HG02981 (cell line): Measurements from ENCODE around the gene MSANTD3.
A peak's percentile ranks its signal among the peaks of the same experiment; 100 is the strongest.

ENCODE experiments used
- ATAC-seq: cut with Tn5 transposase; IDR thresholded peaks from one replicate; pipeline ENCODE4 v1.9.1; 2021; ENCODE audit warnings: mild to moderate bottlenecking, moderate library complexity; ENCODE audit not compliant: unreplicated experiment

The MSANTD3 gene

DNA sequence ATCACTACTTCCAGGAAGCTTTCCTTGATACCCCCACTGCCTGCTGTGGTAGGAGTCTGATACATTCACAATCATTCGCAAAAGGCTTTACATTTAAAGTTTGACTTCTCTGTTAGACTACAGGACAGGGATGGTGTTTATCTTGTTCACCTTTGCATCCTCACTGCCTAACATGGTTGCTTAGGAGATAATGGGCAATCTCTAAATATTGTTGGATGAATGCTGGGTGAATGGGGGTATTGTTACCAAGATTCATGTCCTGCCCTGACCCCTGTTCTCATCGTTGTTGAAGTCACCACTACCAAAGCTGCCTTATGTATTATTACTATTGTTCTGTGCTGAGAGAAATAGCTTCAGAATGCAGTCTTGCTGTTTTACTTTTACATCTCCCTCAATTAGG is 38.3 kb downstream of the MSANTD3 start:
- no peak for ATAC-seq

DNA sequence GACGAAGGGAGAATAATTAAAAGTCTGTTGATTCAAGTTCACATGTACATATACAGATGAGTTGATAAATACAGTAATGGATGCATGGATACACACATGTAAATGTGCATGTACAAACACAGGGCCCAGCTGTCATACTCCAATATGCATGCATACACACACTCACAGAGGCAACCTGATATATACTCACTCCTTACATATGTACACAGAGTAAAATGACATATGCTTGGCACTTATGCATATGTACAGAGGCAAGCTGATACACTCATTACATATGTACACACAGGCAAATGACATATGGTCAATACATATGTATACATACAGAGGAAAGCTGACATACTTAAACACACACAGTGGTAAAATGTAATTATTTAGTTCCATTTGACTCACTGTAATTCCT is 38.8 kb downstream of the MSANTD3 start:
- ATAC-seq = no peak

DNA sequence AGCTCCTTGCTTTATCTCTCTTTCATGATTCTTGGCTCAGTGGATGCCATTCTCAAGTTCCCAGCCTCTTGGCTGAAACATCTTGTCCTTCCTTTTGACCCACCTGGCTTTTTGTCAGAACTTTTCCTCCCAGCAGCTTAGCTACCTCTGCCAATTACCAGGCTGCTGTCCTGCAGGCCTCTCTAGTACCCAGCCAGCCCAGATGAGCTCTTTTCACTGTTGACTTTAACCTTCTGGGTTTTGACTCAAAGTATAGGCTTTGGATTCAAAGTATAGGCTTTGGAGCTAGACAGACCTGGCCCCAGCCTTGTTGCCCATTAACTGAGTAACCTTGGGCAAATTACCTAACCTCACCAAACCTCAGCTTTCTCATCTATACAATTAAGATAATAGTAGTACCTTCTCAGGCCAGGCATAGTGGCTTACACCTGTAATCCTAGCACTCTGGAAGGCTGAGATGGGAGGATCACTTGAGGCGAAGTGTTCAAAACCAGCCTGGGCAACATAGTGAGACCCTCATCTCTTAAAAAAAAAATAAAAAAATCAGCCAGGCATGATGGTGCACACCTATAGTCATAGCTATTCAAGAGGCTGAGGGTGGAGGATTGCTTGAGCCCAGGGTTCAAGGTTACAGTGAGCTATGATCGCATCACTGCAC is 39.4 kb downstream of the MSANTD3 start:
- ATAC-seq = no peak

DNA sequence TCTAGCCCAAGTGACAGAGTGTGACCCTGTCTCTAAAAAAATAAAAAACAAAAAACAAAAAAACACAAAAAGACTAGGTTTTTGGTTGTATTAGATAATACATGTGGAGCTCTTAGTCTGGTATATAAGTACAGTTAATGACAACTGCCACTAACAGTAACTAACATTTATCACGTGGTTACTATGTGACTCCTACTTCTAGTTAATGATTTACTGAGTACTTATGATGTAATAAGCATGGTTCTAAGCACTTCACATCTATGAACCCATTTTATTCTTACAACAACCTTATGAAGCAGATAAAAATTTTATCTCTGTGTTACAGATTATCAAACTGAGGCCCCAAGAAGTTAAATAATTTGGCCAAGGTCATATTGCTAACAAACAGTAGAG is 39.9 kb downstream of the MSANTD3 start:
- ATAC-seq = peak; percentile 70

- ATAC-seq = no peak
These were observed 41.1 kb downstream of the MSANTD3 start for GRCh38 chr9:100468041-100468440.

DNA sequence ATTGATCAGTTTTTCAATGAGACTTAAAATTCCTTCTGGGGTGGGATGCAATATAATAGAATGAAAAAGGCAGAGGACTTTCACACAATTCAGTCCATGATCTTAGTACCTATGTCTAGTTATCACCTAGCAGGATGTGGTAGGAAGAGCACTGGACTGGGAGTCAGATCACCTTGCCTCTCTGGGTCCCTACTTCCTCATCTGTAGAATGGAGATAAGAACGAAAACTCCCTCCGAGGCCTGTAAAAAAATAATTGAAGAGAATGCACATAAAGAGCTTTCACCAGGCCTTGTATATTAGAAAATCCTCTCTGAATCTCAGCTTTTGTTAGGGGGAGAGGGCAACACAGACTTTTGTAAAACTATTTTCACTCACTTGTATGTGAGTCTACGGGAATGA is 45.3 kb downstream of the MSANTD3 start:
- no peak for ATAC-seq

- ATAC-seq = peak; percentile 49
These were observed 45.9 kb downstream of the MSANTD3 start, which contains the start of gene TMEFF1 for GRCh38 chr9:100472788-100473275. Gene TMEFF1, plus strand, starts transcription at chr9:100473149. Its CDS starts 396 bp downstream, at chr9:100473545.

GRCh38 chr9:100473276-100474081 is 46.5 kb downstream of the MSANTD3 start:
- peak; percentile 66 for ATAC-seq

- no peak for ATAC-seq
These were observed 47.4 kb downstream of the MSANTD3 start for GRCh38 chr9:100474082-100474923.

GRCh38 chr9:100474924-100475276 is 48.0 kb downstream of the MSANTD3 start:
- no peak for ATAC-seq

DNA sequence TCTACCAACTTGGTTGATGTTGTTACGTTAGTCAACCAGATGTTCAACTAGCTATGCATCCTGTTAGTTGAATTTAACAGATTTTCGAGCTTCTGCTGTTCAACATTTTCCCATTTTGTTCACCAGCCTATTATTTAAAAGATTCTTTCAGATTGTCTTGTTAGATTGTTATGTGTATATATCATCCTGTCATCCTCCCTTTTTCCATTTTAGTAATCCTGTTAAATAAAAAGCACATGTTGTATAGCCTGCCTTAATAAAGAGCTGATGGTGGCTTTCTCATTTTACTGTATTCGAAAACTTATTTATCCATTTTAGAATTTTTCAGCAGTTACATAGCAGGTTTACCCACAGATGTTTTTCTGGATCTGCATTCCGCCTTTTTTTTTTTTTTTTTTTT is 50.3 kb downstream of the MSANTD3 start:
- ATAC-seq = no peak

GRCh38 chr9:100478192-100478591 is 51.2 kb downstream of the MSANTD3 start:
- ATAC-seq = no peak

- ATAC-seq = no peak
These were observed 52.9 kb downstream of the MSANTD3 start for GRCh38 chr9:100479820-100480219.

DNA sequence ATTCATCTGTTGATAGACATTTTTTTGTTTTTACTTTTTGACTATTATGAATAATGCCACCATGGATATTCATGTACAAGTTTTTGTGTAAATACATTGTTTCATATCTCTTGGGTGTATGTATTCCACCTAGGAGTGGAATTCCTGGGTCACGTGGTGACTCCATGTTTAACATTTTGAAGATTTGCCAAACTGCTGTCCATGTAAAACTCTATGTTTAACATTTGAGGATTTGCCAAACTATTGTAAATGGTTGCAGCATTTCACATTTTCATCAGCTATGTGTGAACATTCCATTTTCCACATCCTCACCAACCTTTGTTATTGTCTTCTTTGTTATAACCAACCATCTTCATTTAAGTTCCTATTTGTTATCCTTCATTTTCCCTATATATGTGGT is 58.3 kb downstream of the MSANTD3 start:
- no peak for ATAC-seq

DNA sequence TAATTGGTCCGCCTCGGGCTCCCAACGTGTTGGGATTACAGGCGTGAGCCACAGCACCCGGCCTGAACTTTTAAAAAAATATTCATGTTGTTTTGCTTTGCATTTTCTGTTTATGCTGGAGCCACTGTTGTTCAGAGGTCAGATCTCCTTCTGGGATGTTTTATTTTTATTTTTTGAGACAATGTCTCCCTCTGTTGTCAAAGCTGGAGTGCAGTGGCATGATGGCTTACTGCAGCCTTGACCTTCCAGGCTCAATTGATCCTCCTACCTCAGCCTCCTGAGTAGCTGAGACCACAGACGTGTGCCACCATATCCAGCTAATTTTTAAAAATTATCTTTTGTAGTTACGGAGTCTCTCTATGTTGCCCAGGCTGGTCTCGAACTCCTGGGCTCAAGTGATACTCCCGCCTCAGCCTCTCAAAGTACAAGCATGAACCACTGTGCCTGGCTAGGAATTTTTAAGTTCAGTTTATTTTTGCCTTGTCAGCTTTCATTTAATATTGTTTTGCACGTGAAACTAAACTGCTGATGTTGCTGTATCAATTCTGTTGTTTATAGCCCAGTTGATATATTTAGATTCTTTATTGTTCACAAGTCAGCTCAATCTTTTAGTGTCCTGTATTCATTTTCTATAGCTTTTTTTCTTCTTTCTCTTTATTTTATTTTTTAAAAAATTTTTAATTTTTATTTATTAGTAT is 59.7 kb downstream of the MSANTD3 start:
- ATAC-seq = no peak

- ATAC-seq = no peak
These were observed 61.2 kb downstream of the MSANTD3 start for GRCh38 chr9:100488177-100488576.

DNA sequence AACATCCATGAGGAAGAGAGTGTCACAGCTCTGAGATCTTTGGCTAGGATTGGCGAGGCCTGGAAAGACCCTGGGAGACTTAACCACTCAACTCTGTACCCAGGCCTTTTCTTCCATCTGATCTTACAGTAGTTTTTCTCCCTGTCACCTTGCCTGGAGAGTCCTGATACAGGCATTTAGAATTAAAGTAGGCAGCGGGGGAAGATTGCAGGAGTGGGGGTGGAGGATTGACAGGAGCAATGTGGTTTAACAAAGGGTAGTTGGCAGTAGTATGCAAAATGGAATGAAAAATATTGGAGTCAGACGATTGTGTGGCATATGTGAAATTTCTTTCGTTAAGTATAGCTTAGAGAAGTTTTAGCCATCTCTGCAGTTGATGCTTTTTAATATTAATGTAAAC is 62.9 kb downstream of the MSANTD3 start:
- ATAC-seq = no peak

DNA sequence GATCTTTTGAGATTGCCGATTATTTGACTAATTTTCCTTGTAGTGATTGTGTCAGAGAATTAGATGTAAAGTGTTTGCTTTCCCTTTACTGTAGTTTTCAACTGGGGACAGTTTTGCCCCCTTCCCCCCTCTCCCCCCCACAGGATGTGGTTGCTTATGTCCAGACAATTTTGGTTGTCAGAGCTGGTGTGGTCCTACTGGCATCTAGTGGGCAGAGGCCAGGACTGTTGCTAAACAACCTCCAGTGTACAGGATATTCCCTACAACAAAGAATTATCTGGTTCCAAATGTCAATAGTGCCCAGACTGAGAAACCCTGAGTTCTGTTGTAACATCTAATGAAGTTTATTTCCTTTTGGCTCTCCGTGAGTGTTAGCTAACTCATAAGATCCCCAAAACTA is 66.0 kb downstream of the MSANTD3 start:
- no peak for ATAC-seq

DNA sequence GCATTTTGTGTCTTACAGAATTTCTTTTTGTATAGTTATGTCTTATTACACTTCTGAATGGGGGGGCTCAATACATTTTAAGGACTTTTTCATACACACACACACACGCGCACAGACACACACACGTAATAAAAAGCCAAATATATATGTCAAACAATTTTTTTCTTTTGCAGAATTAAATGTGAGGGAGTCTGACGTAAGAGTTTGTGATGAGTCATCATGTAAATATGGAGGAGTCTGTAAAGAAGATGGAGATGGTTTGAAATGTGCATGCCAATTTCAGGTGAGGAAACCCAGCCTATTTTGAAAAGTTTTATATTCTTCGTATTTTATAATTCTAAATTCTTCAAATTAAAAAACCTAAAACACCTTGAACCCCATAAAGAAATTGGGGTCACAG is 71.6 kb downstream of the MSANTD3 start:
- no peak for ATAC-seq

DNA sequence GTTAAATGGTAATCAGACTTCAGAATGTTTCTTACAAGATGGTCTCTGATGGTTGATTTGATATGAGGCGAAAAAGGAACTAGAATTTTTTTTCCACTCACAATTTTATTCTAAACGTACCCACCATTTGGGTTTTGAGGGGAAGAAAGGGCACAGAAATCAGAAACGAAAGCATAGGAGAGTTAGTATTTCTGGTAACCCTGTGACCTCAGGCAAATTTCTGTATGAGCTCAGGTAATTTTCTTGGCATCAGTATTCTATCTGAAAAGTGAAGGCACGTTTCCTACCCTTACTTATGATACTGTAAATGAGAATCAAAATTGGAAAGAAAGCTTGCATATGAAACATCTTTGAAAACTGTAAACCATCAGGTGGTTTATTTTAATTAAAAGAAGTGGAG is 72.5 kb downstream of the MSANTD3 start:
- no peak for ATAC-seq

GRCh38 chr9:100499866-100500265 is 72.9 kb downstream of the MSANTD3 start:
- no peak for ATAC-seq
